Skeletal muscle tissue (tissue), 4 donors: ENCODE measurements around the gene FBXO31. TPM values are rescaled to one million over a fixed set of nuclear protein-coding genes. Genes with fewer than 3 reads are reported as not detected.
"Not testable (repeated sequence)": the region's sequence is repeated elsewhere in the genome, so short reads cannot be mapped to it uniquely, and the experiment has no call there.

Source experiments
- H3K27ac ChIP-seq: one replicate; pipeline ENCODE4 v1.7.0; 2013; ENCODE audit warnings: mild to moderate bottlenecking, low read depth, low read length, inconsistent platforms
- H3K27me3 ChIP-seq, 3 donors: one replicate each; pipeline ENCODE4 v1.7.0; 2013; ENCODE audit warnings: low read length in 3 of 3; ENCODE audit not compliant: control insufficient read depth in 3 of 3, insufficient read depth in 3 of 3
- H3K36me3 ChIP-seq, 3 donors: one replicate each; pipeline ENCODE4 v1.7.0; 2013; ENCODE audit warnings: low read length in 3 of 3; ENCODE audit not compliant: control insufficient read depth in 3 of 3, insufficient read depth in 3 of 3
- H3K4me1 ChIP-seq, 3 donors: one replicate each; pipeline ENCODE4 v1.7.0; 2013; ENCODE audit warnings: low read length in 3 of 3, mild to moderate bottlenecking in 3 of 3; ENCODE audit not compliant: control insufficient read depth in 3 of 3, insufficient read depth in 3 of 3
- H3K4me3 ChIP-seq, 3 donors: one replicate each; pipeline ENCODE4 v1.7.0; 2013; ENCODE audit warnings: low read length in 3 of 3
- H3K9ac ChIP-seq, 3 donors: one replicate each; pipeline ENCODE4 v1.7.0; 2013; ENCODE audit warnings: low read length in 3 of 3, mild to moderate bottlenecking in 3 of 3, moderate library complexity in 2 of 3, low read depth in 1 of 3
- H3K9me3 ChIP-seq, 3 donors: one replicate each; pipeline ENCODE4 v1.7.0; 2013; ENCODE audit warnings: low read length in 3 of 3; ENCODE audit not compliant: control insufficient read depth in 3 of 3
- total RNA-seq: library from RNA; depleted of rRNA; stranded (reverse); fragments of >200 nt; gene quantifications from one replicate; pipeline ENCODE4 v1.2.3, GENCODE V29; 2014
- donor health status: Osteomylitis.

FBXO31 gene
- total RNA-seq, 1 donor from 2014 or later = 26.6 TPM

- Histone ChIP-seq H3K9ac (no peak overlapping the region), H3K4me3 (no peak overlapping the region), H3K4me1 (peaks cover 0 to 11% (median 6%) of the 10 kb centered on the region in 3 donors), H3K27ac (peak overlapping the region; percentile 36), H3K36me3 (peaks cover 46 to 67% (median 49%) of the 10 kb centered on the region in 3 donors), H3K27me3 (no peaks in the 10 kb centered on the region), H3K9me3 (no peaks in the 10 kb centered on the region)
These were observed 38.5 kb downstream of the FBXO31 start for GRCh38 chr16:87344931-87345631.

DNA sequence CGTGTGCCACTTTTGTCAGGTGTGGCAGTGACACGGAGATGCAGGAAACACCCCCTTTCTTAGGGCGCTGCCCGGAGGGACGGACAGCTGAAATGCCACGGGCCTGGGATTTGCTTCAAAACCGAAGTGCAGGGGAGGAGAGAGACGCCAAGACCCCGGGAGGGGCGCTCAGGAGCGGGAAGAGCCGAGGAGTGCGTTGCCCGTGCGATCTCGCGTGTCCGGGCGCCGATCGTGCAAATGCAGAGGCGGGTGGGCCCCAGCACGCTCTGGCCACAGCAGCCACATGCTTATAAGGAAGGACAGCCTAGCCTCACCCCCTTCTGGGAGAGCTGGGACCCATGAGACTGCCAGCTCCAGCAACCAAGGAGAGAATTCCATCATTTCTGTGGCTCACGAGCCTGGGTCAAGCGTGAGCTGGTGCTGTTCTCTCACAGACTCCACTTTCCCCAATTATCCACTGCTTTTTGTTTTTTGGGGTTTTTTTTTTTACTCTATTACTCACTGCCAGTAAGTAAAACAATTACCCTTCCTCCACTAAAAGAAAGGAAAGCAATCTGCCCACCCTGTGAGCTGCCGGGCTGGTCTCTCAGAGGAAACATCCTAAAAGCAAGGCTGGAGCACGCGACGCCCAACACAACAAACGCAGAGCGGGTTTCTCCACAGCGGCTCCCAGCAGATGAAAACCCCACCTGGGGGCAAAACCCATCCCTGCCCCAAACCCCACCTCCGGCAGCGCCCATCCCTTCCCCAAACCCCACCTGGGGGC lies 39.2 kb downstream of the FBXO31 start:
- peaks cover 50 to 71% (median 53%) of the 10 kb centered on the region in 3 donors for H3K36me3 ChIP-seq
- no peaks in the 10 kb centered on the region for H3K9me3 ChIP-seq
- peak overlapping the region; percentile 36 for H3K27ac ChIP-seq
- H3K4me3 ChIP-seq = no peak overlapping the region
- no peaks in the 10 kb centered on the region for H3K27me3 ChIP-seq
- H3K9ac ChIP-seq = peak overlapping the region in 1 of 3 donors; percentile 3
- peaks cover 0 to 7% (median 4%) of the 10 kb centered on the region in 3 donors for H3K4me1 ChIP-seq

GRCh38 chr16:87343753-87344050 lies 39.9 kb downstream of the FBXO31 start:
- Histone ChIP-seq H3K4me3 (no peak overlapping the region), H3K9ac (peak overlapping the region in 1 of 3 donors; percentile 3), H3K27me3 (no peaks in the 10 kb centered on the region), H3K9me3 (no peaks in the 10 kb centered on the region), H3K4me1 (peaks cover 0 to 7% (median 4%) of the 10 kb centered on the region in 3 donors), H3K36me3 (peaks cover 56 to 72% (median 58%) of the 10 kb centered on the region in 3 donors), H3K27ac (no peak overlapping the region)

- Histone ChIP-seq H3K36me3 (peaks cover 55 to 72% (median 57%) of the 10 kb centered on the region in 3 donors), H3K27ac (no peak overlapping the region), H3K9ac (no peak overlapping the region), H3K4me1 (peaks cover 0 to 7% (median 4%) of the 10 kb centered on the region in 3 donors), H3K9me3 (no peaks in the 10 kb centered on the region), H3K4me3 (no peak overlapping the region), H3K27me3 (no peaks in the 10 kb centered on the region)
These were observed 40.4 kb downstream of the FBXO31 start for GRCh38 chr16:87342978-87343752.

DNA sequence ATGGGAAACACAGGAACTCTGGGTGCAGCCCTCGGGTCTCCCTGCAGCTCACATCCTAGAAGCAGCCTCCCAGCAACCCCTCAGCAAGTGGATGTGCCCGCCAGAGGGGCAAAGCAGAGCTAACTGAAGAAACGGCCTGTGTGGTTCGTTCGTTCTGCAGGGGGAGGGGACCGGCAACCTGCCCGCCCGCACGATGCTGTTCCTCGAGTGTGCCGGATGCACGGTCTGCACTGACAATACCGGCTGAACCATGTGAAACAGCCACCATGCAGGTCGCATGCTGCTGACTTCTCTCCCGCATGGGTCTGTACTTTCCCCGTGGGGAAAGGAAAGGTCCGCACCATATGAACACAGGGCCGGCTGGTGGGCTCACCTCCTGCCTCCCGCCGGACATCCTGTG lies 41.1 kb downstream of the FBXO31 start:
- Histone ChIP-seq H3K36me3 (peaks cover 53 to 73% (median 57%) of the 10 kb centered on the region in 3 donors), H3K27me3 (no peaks in the 10 kb centered on the region), H3K9ac (no peak overlapping the region), H3K27ac (no peak overlapping the region), H3K9me3 (no peaks in the 10 kb centered on the region), H3K4me3 (no peak overlapping the region), H3K4me1 (peaks cover 0 to 7% (median 4%) of the 10 kb centered on the region in 3 donors)

GRCh38 chr16:87340198-87340597 lies 43.4 kb downstream of the FBXO31 start:
- H3K9ac ChIP-seq = no peak overlapping the region

GRCh38 chr16:87339724-87340105 lies 43.9 kb downstream of the FBXO31 start:
- not testable (repeated sequence) for H3K4me1 ChIP-seq, H3K27me3 ChIP-seq, H3K4me3 ChIP-seq, H3K27ac ChIP-seq, H3K9ac ChIP-seq, H3K9me3 ChIP-seq
- H3K36me3 ChIP-seq = peaks cover 58 to 65% (median 60%) of the 10 kb centered on the region in 3 donors

More at GRCh38 chr16:87340198-87340597, 43.4 kb downstream of the FBXO31 start:
- no peaks in the 10 kb centered on the region for H3K9me3 ChIP-seq
- peaks cover 53 to 60% (median 55%) of the 10 kb centered on the region in 3 donors for H3K36me3 ChIP-seq
- H3K27ac ChIP-seq = no peak overlapping the region
- no peaks in the 10 kb centered on the region for H3K27me3 ChIP-seq
- H3K4me1 ChIP-seq = peaks cover 0 to 4% (median 0%) of the 10 kb centered on the region in 3 donors
- H3K4me3 ChIP-seq = no peak overlapping the region

DNA sequence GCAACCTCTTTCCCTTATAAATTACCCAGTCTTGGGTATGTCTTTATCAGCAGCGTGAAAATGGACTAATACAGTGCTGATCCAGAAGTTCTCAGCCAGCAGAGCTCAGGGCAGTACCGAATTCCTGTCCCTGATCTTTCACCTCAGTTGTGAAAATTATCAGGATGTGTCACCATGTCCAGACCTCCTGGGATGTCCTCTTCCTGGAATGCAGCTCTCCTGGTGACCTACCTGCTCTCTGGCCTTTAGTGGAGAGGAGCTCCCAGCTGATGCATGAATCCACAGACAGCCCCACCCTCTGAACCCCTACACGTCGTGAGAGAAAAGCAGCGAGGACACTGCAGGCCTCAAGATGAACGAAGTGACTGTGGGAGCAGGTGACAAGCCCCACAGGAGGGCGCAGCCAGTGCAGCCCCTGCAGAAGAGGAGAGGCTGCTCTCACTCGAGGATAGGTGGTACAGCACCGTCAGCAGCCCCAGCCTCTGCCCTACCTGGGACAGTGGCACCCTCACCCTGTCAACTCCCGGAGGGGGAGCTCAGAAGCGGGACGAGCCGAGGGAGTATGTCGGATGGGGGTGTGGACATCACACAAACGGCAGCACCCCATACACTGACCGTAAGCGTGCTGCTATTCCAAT lies 44.4 kb downstream of the FBXO31 start:
- peaks cover 0 to 4% (median 0%) of the 10 kb centered on the region in 3 donors for H3K4me1 ChIP-seq
- no peak overlapping the region for H3K27ac ChIP-seq
- H3K36me3 ChIP-seq = peaks cover 62 to 69% (median 64%) of the 10 kb centered on the region in 3 donors
- H3K9ac ChIP-seq = no peak overlapping the region
- no peaks in the 10 kb centered on the region for H3K27me3 ChIP-seq
- H3K9me3 ChIP-seq = no peaks in the 10 kb centered on the region
- H3K4me3 ChIP-seq = no peak overlapping the region

- Histone ChIP-seq H3K27me3 (no peaks in the 10 kb centered on the region), H3K36me3 (peaks cover 63 to 68% (median 66%) of the 10 kb centered on the region in 3 donors), H3K4me3 (no peak overlapping the region), H3K4me1 (peaks cover 1 to 3% (median 2%) of the 10 kb centered on the region in 3 donors), H3K9me3 (no peaks in the 10 kb centered on the region), H3K27ac (no peak overlapping the region), H3K9ac (no peak overlapping the region)
These were observed 45.3 kb downstream of the FBXO31 start for GRCh38 chr16:87338155-87338765.
